CD4-positive, CD25-positive, alpha-beta regulatory T cell (primary cell): Measurements from ENCODE around the gene TRIM41. TPM values are rescaled to one million over a fixed set of nuclear protein-coding genes. Genes with fewer than 3 reads are reported as not detected.

Experiments used
- ATAC-seq, 2 donors: fragments of 150-1000 bp; cut with Tn5 transposase; one replicate each; pipeline ENCODE4 v1.10.0; 2021; ENCODE audit warnings: low read depth in 2 of 2, moderate number of reproducible peaks in 2 of 2, moderate library complexity in 1 of 2
- DNase-seq, 3 donors: peaks; one replicate each; pipeline versions ENCODE4 v3.0.0 to v3.0.0-alpha.2; 2012 to 2022; ENCODE audit warnings: mixed read lengths in 1 of 3
- H3K27ac ChIP-seq: one replicate; pipeline ENCODE4 v1.7.0; 2013; ENCODE audit warnings: mild to moderate bottlenecking, low read length; ENCODE audit not compliant: insufficient read depth, poor library complexity, severe bottlenecking
- H3K27me3 ChIP-seq: one replicate; pipeline ENCODE4 v1.7.0; 2013; ENCODE audit warnings: low read length; ENCODE audit not compliant: control insufficient read depth, insufficient read depth
- H3K36me3 ChIP-seq: one replicate; pipeline ENCODE4 v1.7.0; 2013; ENCODE audit warnings: mild to moderate bottlenecking, low read length, moderate library complexity; ENCODE audit not compliant: control insufficient read depth, insufficient read depth
- H3K4me1 ChIP-seq: 2 replicates; pipeline ENCODE4 v1.7.0; 2013; ENCODE audit warnings: mild to moderate bottlenecking, low read length; ENCODE audit not compliant: insufficient read depth, control insufficient read depth, poor library complexity, severe bottlenecking
- H3K4me3 ChIP-seq: one replicate; pipeline ENCODE4 v1.7.0; 2013; ENCODE audit warnings: low read depth, mild to moderate bottlenecking, low read length, moderate library complexity
- H3K9me3 ChIP-seq, 2 experiments: 1 replicate in 1 of 2; 2 replicates in 1 of 2; pipeline ENCODE4 v1.7.0; 2013; ENCODE audit warnings: low read length in 2 of 2, mild to moderate bottlenecking in 1 of 2, moderate library complexity in 1 of 2; ENCODE audit not compliant: control insufficient read depth in 2 of 2
- H3K27ac Mint-ChIP-seq, 3 donors: one replicate each; pipeline ENCODE4 v1.8.0; 2020 to 2022; ENCODE audit warnings: mild to moderate bottlenecking in 3 of 3, mixed read lengths in 3 of 3, moderate library complexity in 2 of 3
- H3K27me3 Mint-ChIP-seq: one replicate; pipeline ENCODE4 v1.8.0; 2022; ENCODE audit warnings: mild to moderate bottlenecking, mixed read lengths
- H3K36me3 Mint-ChIP-seq: one replicate; pipeline ENCODE4 v1.8.0; 2020; ENCODE audit warnings: mixed read lengths
- H3K4me1 Mint-ChIP-seq, 4 donors: one replicate each; pipeline ENCODE4 v1.8.0; 2020 to 2022; ENCODE audit warnings: mixed read lengths in 4 of 4, mild to moderate bottlenecking in 1 of 4
- H3K4me3 Mint-ChIP-seq, 4 donors: one replicate each; pipeline ENCODE4 v1.8.0; 2020 to 2022; ENCODE audit warnings: mild to moderate bottlenecking in 4 of 4, mixed read lengths in 4 of 4, moderate library complexity in 3 of 4
- H3K9me3 Mint-ChIP-seq, 7 donors: one replicate each; pipeline ENCODE4 v1.8.0; 2020 to 2022; ENCODE audit warnings: mixed read lengths in 7 of 7, mild to moderate bottlenecking in 3 of 7, moderate library complexity in 2 of 7
- polyA plus RNA-seq, 4 donors: library from polyadenylated mRNA; unstranded; fragments of 300-500 nt; fragmentation: Illumina TruSeq; gene quantifications; one replicate each; pipeline ENCODE4 v1.2.3, GENCODE V29; 2021
- total RNA-seq: library from RNA; stranded (reverse); gene quantifications from one replicate; pipeline ENCODE4 v1.2.3, GENCODE V29; 2022

TRIM41 gene
- total and polyA plus RNA-seq, 5 donors from 2014 or later = 0.67 to 40.8 (median 1.0) TPM

- Mint-ChIP-seq H3K27ac (peak overlapping the region; percentile 95 to 99 (median 97)), H3K27me3 (no peaks in the 10 kb centered on the region), H3K4me3 (peak overlapping the region; percentile 95 to 99 (median 96)), H3K36me3 (peaks cover 30% of the 10 kb centered on the region), H3K9me3 (no peaks in the 10 kb centered on the region), H3K4me1 (peaks cover 13 to 79% (median 49%) of the 10 kb centered on the region in 4 donors)
- Histone ChIP-seq H3K4me3 (peak overlapping the region; percentile 98), H3K36me3 (peaks cover 41% of the 10 kb centered on the region), H3K9me3 (no peaks in the 10 kb centered on the region), H3K27ac (peak overlapping the region; percentile 91), H3K4me1 (peaks cover 63% of the 10 kb centered on the region), H3K27me3 (no peaks in the 10 kb centered on the region)
- DNase-seq (peak in 2 of 3 donors; percentile 33 to 46), ATAC-seq (peak; percentile 1 to 2)
Measured at GRCh38 chr5:181243018-181243563, 20.0 kb downstream of the TRIM41 start.

GRCh38 chr5:181243564-181244343 lies 20.7 kb downstream of the TRIM41 start, which contains the start of gene RACK1:
Gene RACK1 (minus strand): TSS chr5:181243906. CDS start chr5:181243800, 106 bp downstream.
- peak within 1 kb of the TSS; percentile 91 for H3K27ac ChIP-seq
- H3K9me3 ChIP-seq = no peaks in the 10 kb centered on the region
- Mint-ChIP-seq H3K27me3 (no peaks in the 10 kb centered on the region), H3K27ac (peak within 1 kb of the TSS; percentile 97 to 99 (median 99)), H3K36me3 (peaks cover 25% of the 10 kb centered on the region), H3K9me3 (no peaks in the 10 kb centered on the region), H3K4me1 (peaks cover 14 to 81% (median 50%) of the 10 kb centered on the region in 4 donors), H3K4me3 (peak within 1 kb of the TSS; percentile 95 to 99 (median 96))
- no peaks in the 10 kb centered on the region for H3K27me3 ChIP-seq
- DNase-seq (peak; percentile 87 to 95 (median 92)), ATAC-seq (peak; percentile 74 to 76)
- peaks cover 34% of the 10 kb centered on the region for H3K36me3 ChIP-seq
- peaks cover 67% of the 10 kb centered on the region for H3K4me1 ChIP-seq
- H3K4me3 ChIP-seq = peak within 1 kb of the TSS; percentile 98

DNA sequence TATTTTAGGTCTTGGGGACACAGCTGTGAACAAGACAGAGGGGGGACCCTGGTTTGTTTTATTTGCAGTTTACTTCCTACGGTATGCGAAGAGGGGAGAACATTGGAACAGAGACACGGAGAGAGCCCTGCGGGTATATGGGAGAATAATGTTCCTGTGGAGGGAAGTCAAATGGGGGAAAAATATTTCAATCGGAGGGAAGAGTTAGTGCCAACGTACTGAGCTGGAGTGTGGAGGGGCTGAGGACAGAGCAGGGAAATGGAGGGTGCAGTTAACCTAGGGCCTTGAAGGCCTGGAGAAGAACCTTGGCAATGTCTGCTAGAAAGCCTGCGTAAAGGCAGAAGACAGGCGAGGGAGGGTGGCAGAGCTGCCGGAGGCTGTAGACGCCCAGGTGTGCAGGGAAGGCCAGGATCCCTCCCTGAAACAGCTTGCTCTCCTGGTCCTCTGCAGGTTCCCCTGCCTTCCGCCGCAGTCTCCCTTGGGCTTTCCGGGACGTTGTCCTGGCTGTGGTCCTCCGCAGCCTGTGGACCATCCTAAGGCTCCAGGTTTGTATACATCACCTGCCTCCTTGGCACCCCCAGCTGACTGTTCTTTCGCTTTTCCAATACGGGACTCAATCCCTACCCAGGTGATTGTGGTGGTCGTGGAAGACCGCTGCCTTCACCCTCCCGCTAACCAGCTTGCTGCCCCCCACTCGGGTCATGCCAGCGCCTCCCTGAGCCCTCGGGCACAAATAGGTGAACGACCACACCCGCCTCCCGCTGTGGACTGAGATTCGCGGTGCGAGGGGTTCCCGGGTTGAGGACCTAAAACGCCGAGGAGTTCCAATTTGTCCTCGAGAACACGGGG lies 22.6 kb downstream of the TRIM41 start:
- Histone ChIP-seq H3K4me1 (peaks cover 80% of the 10 kb centered on the region), H3K36me3 (peaks cover 16% of the 10 kb centered on the region), H3K27ac (peak overlapping the region; percentile 91), H3K27me3 (no peaks in the 10 kb centered on the region), H3K4me3 (peak overlapping the region; percentile 78), H3K9me3 (no peaks in the 10 kb centered on the region)
- Mint-ChIP-seq H3K4me3 (peak overlapping the region; percentile 93 to 99 (median 96)), H3K9me3 (no peaks in the 10 kb centered on the region), H3K4me1 (peaks cover 23 to 90% (median 58%) of the 10 kb centered on the region in 4 donors), H3K36me3 (peaks cover 18% of the 10 kb centered on the region), H3K27ac (peak overlapping the region; percentile 97 to 99 (median 99)), H3K27me3 (no peaks in the 10 kb centered on the region)
- no peak for ATAC-seq
- no peak for DNase-seq

DNA sequence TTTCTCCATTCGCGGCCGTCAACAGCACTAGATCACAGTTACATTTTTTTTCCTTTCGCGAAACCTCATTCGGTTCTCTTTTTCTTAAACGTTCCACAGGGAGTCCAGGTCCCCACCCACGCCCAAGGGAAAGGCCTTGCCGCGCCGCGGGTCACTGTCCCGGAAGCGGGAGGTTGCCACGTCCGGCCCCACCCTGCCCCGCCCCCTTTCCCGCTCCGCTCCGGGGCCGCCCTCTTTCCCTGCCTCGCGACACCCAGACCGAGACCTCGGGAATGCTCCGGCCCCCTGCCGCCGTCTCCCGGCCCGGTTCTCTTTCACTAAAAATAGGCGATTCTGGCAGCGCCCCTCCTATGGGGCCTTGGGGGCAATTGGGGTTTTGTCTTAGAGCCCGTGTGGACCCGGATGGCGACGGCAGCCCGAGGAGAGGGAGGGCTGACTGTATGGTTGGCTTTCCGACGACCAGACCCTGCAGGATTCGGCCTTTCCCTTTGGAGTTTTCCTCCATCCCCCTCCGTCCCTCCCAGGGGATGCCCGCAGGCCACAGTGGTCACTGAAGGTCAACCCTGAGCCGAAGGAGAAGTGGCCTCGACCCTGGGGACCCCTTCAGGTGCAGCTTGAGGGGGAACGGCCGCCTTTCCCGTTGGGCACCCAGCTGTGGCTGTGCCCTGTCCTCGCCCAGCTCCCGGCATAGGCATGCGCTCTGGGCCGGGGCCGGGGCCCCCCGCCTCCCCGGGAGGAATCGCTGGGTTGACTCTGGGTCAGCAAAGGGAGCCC lies 23.4 kb downstream of the TRIM41 start:
- peak; percentile 30 to 35 for ATAC-seq
- Histone ChIP-seq H3K9me3 (no peaks in the 10 kb centered on the region), H3K27me3 (no peaks in the 10 kb centered on the region), H3K4me1 (peaks cover 81% of the 10 kb centered on the region), H3K36me3 (peaks cover 8% of the 10 kb centered on the region), H3K4me3 (peak overlapping the region; percentile 78), H3K27ac (peak overlapping the region; percentile 91)
- peaks cover 17% of the 10 kb centered on the region for H3K36me3 Mint-ChIP-seq
- H3K4me3 Mint-ChIP-seq = peak overlapping the region; percentile 93 to 99 (median 96)
- H3K27ac Mint-ChIP-seq = peak overlapping the region; percentile 97 to 99 (median 99)
- H3K4me1 Mint-ChIP-seq = peaks cover 22 to 89% (median 59%) of the 10 kb centered on the region in 4 donors
- H3K27me3 Mint-ChIP-seq = no peaks in the 10 kb centered on the region
- H3K9me3 Mint-ChIP-seq = no peaks in the 10 kb centered on the region
- DNase-seq = peak; percentile 55 to 82 (median 74)

- ATAC-seq (no peak), DNase-seq (no peak)
- Mint-ChIP-seq H3K27me3 (no peaks in the 10 kb centered on the region), H3K36me3 (peaks cover 4% of the 10 kb centered on the region), H3K4me1 (peaks cover 16 to 78% (median 50%) of the 10 kb centered on the region in 4 donors), H3K27ac (peak overlapping the region; percentile 71 to 97 (median 92)), H3K9me3 (no peaks in the 10 kb centered on the region), H3K4me3 (peak overlapping the region; percentile 93 to 99 (median 96))
- H3K4me3 ChIP-seq = peak overlapping the region; percentile 53
- H3K36me3 ChIP-seq = peaks cover 6% of the 10 kb centered on the region
- H3K4me1 ChIP-seq = peaks cover 70% of the 10 kb centered on the region
- H3K27me3 ChIP-seq = no peaks in the 10 kb centered on the region
- H3K27ac ChIP-seq = peak overlapping the region; percentile 91
- no peaks in the 10 kb centered on the region for H3K9me3 ChIP-seq
Measured at GRCh38 chr5:181248277-181248676, 25.2 kb downstream of the TRIM41 start.

- no peaks in the 10 kb centered on the region for H3K27me3 Mint-ChIP-seq
- Histone ChIP-seq H3K36me3 (peaks cover 28% of the 10 kb centered on the region), H3K4me3 (no peak overlapping the region), H3K27me3 (no peaks in the 10 kb centered on the region), H3K27ac (no peak overlapping the region), H3K4me1 (peaks cover 73% of the 10 kb centered on the region), H3K9me3 (no peaks in the 10 kb centered on the region)
- H3K4me3 Mint-ChIP-seq = peak overlapping the region in 3 of 4 donors; percentile 9 to 78 (median 57)
- H3K27ac Mint-ChIP-seq = no peak overlapping the region
- H3K36me3 Mint-ChIP-seq = peaks cover 28% of the 10 kb centered on the region
- no peaks in the 10 kb centered on the region for H3K9me3 Mint-ChIP-seq
- no peak for DNase-seq
- H3K4me1 Mint-ChIP-seq = peaks cover 20 to 83% (median 67%) of the 10 kb centered on the region in 4 donors
- ATAC-seq = no peak
Measured at GRCh38 chr5:181255276-181255675, 32.2 kb downstream of the TRIM41 start.
